Right ventricle myocardium inferior (tissue), 1 donor: ENCODE results near the gene RNF2. TPM values are rescaled to one million over a fixed set of nuclear protein-coding genes. Genes with fewer than 3 reads are reported as not detected.

Experiments
- total RNA-seq: library from RNA; stranded (reverse); fragmentation: NEBNext Ultra II Directional; extraction: Animal tissue kit (Norgen Biotek cat#: 25700); gene quantifications from one replicate; pipeline ENCODE4 v1.2.1, GENCODE V29; 2021
- donor health status: DM: no; HTN: yes; CAD: no; lungs with severe emphysema.

The RNF2 gene
- total RNA-seq, 1 donor from 2014 or later: 13.3 TPM

Other genes with a start within 250 kb of the RNF2 start
- 354 TPM for gene NIBAN1, start 71.0 kb upstream of the RNF2 start, total RNA-seq
- 27.6 TPM for gene TRMT1L, start 111.4 kb downstream of the RNF2 start, total RNA-seq
- gene SWT1, start 111.6 kb downstream of the RNF2 start, total RNA-seq: 5.2 TPM